ENCODE results near the gene MID1. TPM values are rescaled to one million over a fixed set of nuclear protein-coding genes. Genes with fewer than 3 reads are reported as not detected.

Gene MID1
- total RNA-seq, 2 experiments from 2014 or later: 0.19 TPM; not detected in 1

DNA sequence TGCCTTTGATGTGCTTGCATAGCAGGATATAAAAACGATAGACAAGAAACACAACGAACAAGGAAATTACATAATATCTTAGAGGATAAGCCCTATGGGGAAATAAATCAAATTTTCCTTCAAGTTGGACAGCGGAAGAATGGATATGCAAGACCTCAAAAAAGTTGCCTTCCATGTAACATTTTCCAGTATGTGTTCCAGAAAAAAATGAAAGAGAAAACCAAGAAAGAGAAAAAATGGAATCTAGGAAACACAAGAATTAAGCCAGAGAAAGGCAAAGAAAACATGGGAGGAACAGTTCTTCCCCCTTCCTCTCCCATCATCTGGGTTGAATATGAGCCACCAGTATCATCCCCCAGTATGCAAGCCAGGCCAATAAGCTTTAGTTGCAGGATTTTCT, 34.6 kb upstream of the MID1 start:
- H3K4me3 Mint-ChIP-seq: no peak overlapping the region
- no peak overlapping the region for H3K27ac Mint-ChIP-seq
- H3K9me3 ChIP-seq (ENCODE audit: control insufficient read depth in 1 of 2, insufficient read depth in 1 of 2, low read length in 2 of 2): no peaks in the 10 kb centered on the region
- no peaks in the 10 kb centered on the region for H3K9me3 Mint-ChIP-seq
- intact Hi-C loops (cut with DNase I, micrococcal nuclease): no loop called here
- CTCF ChIA-PET: no interaction called here
- H3K36me3 Mint-ChIP-seq (ENCODE audit: low read depth): no peaks in the 10 kb centered on the region
- no peak for ATAC-seq (ENCODE audit: poor library complexity)
- H3K36me3 ChIP-seq (ENCODE audit: insufficient read depth, low read length): no peaks in the 10 kb centered on the region
- TF ChIP-seq, protein P1, sequence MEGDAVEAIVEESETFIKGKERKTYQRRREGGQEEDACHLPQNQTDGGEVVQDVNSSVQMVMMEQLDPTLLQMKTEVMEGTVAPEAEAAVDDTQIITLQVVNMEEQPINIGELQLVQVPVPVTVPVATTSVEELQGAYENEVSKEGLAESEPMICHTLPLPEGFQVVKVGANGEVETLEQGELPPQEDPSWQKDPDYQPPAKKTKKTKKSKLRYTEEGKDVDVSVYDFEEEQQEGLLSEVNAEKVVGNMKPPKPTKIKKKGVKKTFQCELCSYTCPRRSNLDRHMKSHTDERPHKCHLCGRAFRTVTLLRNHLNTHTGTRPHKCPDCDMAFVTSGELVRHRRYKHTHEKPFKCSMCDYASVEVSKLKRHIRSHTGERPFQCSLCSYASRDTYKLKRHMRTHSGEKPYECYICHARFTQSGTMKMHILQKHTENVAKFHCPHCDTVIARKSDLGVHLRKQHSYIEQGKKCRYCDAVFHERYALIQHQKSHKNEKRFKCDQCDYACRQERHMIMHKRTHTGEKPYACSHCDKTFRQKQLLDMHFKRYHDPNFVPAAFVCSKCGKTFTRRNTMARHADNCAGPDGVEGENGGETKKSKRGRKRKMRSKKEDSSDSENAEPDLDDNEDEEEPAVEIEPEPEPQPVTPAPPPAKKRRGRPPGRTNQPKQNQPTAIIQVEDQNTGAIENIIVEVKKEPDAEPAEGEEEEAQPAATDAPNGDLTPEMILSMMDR (IDR thresholded peaks at IDR 0.05): no peak
- no peaks in the 10 kb centered on the region for H3K4me1 Mint-ChIP-seq (ENCODE audit: low read depth)
- no peaks in the 10 kb centered on the region for H3K4me1 ChIP-seq (ENCODE audit: insufficient read depth, low read length)
- H3K27me3 Mint-ChIP-seq: no peaks in the 10 kb centered on the region
- H3K27me3 ChIP-seq (ENCODE audit: control insufficient read depth in 1 of 2, insufficient read depth in 2 of 2, low read length in 2 of 2): no peaks in the 10 kb centered on the region
- no peak overlapping the region for H3K4me3 ChIP-seq (ENCODE audit: low read length)
- POLR2A ChIA-PET: no interaction called here
- DNase-seq: no peak
- no peak overlapping the region for H3K27ac ChIP-seq (ENCODE audit: low read depth in 1 of 2, low read length in 2 of 2)

DNA sequence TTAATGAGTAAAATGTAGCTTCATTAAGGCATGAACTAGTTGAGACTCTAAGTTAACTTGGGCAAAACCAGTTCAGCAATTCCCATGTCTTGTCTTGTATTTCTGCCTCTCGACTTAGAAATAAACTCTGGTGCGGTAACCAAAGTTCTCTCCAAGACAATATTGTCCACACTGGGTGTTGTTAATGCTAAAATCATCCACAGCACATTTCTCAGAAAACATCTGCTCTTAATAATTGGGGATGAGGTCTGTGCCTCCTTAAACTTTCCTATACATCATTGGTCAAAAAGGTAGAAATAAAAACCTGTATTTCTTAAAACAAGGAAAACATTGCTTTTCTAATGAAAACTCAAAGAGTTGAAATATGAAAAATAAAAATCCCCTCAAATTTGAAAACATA, 32.9 kb upstream of the MID1 start:
- CTCF ChIA-PET: no interaction called here
- TF ChIP-seq, protein P1 (IDR thresholded peaks at IDR 0.05): no peak
- intact Hi-C loops (cut with DNase I, micrococcal nuclease): no loop called here
- Mint-ChIP-seq H3K4me3 (no peak overlapping the region), H3K4me1 (ENCODE audit: low read depth) (no peaks in the 10 kb centered on the region), H3K27ac (no peak overlapping the region), H3K9me3 (no peaks in the 10 kb centered on the region), H3K36me3 (ENCODE audit: low read depth) (no peaks in the 10 kb centered on the region), H3K27me3 (no peaks in the 10 kb centered on the region)
- H3K4me3 ChIP-seq (ENCODE audit: low read length): no peak overlapping the region
- no peak overlapping the region for H3K27ac ChIP-seq (ENCODE audit: low read depth in 1 of 2, low read length in 2 of 2)
- POLR2A ChIA-PET: no interaction called here
- no peaks in the 10 kb centered on the region for H3K9me3 ChIP-seq (ENCODE audit: control insufficient read depth in 1 of 2, insufficient read depth in 1 of 2, low read length in 2 of 2)
- DNase-seq (no peak), ATAC-seq (ENCODE audit: poor library complexity) (no peak)
- H3K4me1 ChIP-seq (ENCODE audit: insufficient read depth, low read length): no peaks in the 10 kb centered on the region
- no peaks in the 10 kb centered on the region for H3K36me3 ChIP-seq (ENCODE audit: insufficient read depth, low read length)
- H3K27me3 ChIP-seq (ENCODE audit: control insufficient read depth in 1 of 2, insufficient read depth in 2 of 2, low read length in 2 of 2): no peaks in the 10 kb centered on the region

DNA sequence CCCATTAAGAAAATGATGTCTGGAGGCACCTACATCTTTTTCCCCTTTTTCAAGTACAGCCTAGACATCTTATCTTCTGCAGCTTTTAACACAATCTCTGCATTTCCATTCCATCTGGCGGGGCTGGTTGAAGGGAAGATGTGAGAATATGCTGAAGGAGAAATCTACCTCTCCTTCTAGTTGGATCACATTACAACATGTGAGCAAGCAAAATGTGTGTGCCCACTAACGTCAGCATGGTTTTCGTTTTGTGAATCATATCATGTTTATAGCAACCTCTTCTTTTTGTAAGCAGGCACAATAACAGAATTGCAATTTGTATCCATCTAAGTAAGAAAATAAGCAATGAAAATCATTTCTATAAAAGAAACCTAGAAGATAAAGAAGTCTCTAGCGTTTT, 28.9 kb upstream of the MID1 start:
- no peaks in the 10 kb centered on the region for H3K36me3 ChIP-seq (ENCODE audit: insufficient read depth, low read length)
- H3K4me3 Mint-ChIP-seq: no peak overlapping the region
- no peaks in the 10 kb centered on the region for H3K36me3 Mint-ChIP-seq (ENCODE audit: low read depth)
- TF ChIP-seq, protein P1 (IDR thresholded peaks at IDR 0.05): no peak
- no peak overlapping the region for H3K27ac Mint-ChIP-seq
- peaks cover 2% of the 10 kb centered on the region for H3K9me3 Mint-ChIP-seq
- H3K4me1 ChIP-seq (ENCODE audit: insufficient read depth, low read length): no peaks in the 10 kb centered on the region
- ATAC-seq (ENCODE audit: poor library complexity): no peak
- ChIA-PET POLR2A (no interaction called here), CTCF (no interaction called here)
- H3K27ac ChIP-seq (ENCODE audit: low read depth in 1 of 2, low read length in 2 of 2): no peak overlapping the region
- no peaks in the 10 kb centered on the region for H3K27me3 ChIP-seq (ENCODE audit: control insufficient read depth in 1 of 2, insufficient read depth in 2 of 2, low read length in 2 of 2)
- no peak overlapping the region for H3K4me3 ChIP-seq (ENCODE audit: low read length)
- no peaks in the 10 kb centered on the region for H3K9me3 ChIP-seq (ENCODE audit: control insufficient read depth in 1 of 2, insufficient read depth in 1 of 2, low read length in 2 of 2)
- intact Hi-C loops (cut with DNase I, micrococcal nuclease): no loop called here
- DNase-seq: no peak
- no peaks in the 10 kb centered on the region for H3K4me1 Mint-ChIP-seq (ENCODE audit: low read depth)
- no peaks in the 10 kb centered on the region for H3K27me3 Mint-ChIP-seq

All from CD4-positive, alpha-beta T cell (primary cell).